ENCODE data around the gene PSMB9. TPM values are rescaled to one million over a fixed set of nuclear protein-coding genes. Genes with fewer than 3 reads are reported as not detected.

PSMB9 gene
- polyA plus RNA-seq, 1 donor from 2014 or later: not detected

GRCh38 chr6:32843979-32844838, 9.8 kb upstream of the PSMB9 start, which contains the start of gene PSMB8:
Gene PSMB8 (minus strand): TSS chr6:32844047. CDS start chr6:32843996, 51 bp downstream.
- Histone ChIP-seq H3K9me2 (ENCODE audit: insufficient read depth, low read length) (no peaks in the 10 kb centered on the region), H3K79me2 (replicated peaks; ENCODE audit: insufficient read depth, low read length) (no peaks in the 10 kb centered on the region), H3F3A (ENCODE audit: insufficient read depth, low read length, poor library complexity, severe bottlenecking) (no peaks in the 10 kb centered on the region), H3K4me2 (ENCODE audit: low read length) (peak within 1 kb of the TSS; percentile 48), H3K4me3 (ENCODE audit: low read length) (peak within 1 kb of the TSS; percentile 68), H3K9ac (ENCODE audit: low read length) (peak within 1 kb of the TSS; percentile 46), H3K27ac (ENCODE audit: low read length) (no peak within 1 kb of the TSS), H3K36me3 (ENCODE audit: insufficient read depth, low read length) (no peaks in the 10 kb centered on the region), H2AFZ (ENCODE audit: low read depth, low read length) (peak within 1 kb of the TSS; percentile 21), H4K20me1 (ENCODE audit: insufficient read depth) (no peaks in the 10 kb centered on the region), H3K9me3 (ENCODE audit: low read length) (no peaks in the 10 kb centered on the region), H3K27me3 (ENCODE audit: insufficient read depth, low read depth, low read length) (peaks cover 42% of the 10 kb centered on the region)
- TF ChIP-seq SMC3 (conservative IDR thresholded peaks at IDR 0.05; ENCODE audit: poor library complexity) (peak; percentile 31), EZH2 (IDR thresholded peaks at IDR 0.05; ENCODE audit: borderline replicate concordance, insufficient read depth, low read length, poor library complexity, severe bottlenecking) (no peak), TAF1 (IDR thresholded peaks at IDR 0.05; ENCODE audit: low read depth) (no peak), POLR2AphosphoS5 (IDR thresholded peaks at IDR 0.05) (no peak), MXI1 (conservative IDR thresholded peaks at IDR 0.05; ENCODE audit: poor library complexity, severe bottlenecking) (no peak), EP300 (conservative IDR thresholded peaks at IDR 0.05; ENCODE audit: poor library complexity, severe bottlenecking) (no peak), REST (IDR thresholded peaks at IDR 0.05; ENCODE audit: borderline replicate concordance) (no peak), RAD21 (conservative IDR thresholded peaks at IDR 0.05) (no peak), CTCF (IDR thresholded peaks at IDR 0.05; ENCODE audit: poor library complexity, severe bottlenecking) (peak; percentile 63)

GRCh38 chr6:32844839-32845383, 9.1 kb upstream of the PSMB9 start:
- Histone ChIP-seq H3K9me3 (ENCODE audit: low read length) (no peaks in the 10 kb centered on the region), H3K9ac (ENCODE audit: low read length) (peak overlapping the region; percentile 46), H3K36me3 (ENCODE audit: insufficient read depth, low read length) (no peaks in the 10 kb centered on the region), H4K20me1 (ENCODE audit: insufficient read depth) (no peaks in the 10 kb centered on the region), H3K79me2 (replicated peaks; ENCODE audit: insufficient read depth, low read length) (no peaks in the 10 kb centered on the region), H3K27me3 (ENCODE audit: insufficient read depth, low read depth, low read length) (peaks cover 42% of the 10 kb centered on the region), H3K4me2 (ENCODE audit: low read length) (peak overlapping the region; percentile 48), H3K4me3 (ENCODE audit: low read length) (peak overlapping the region; percentile 68), H3F3A (ENCODE audit: insufficient read depth, low read length, poor library complexity, severe bottlenecking) (no peaks in the 10 kb centered on the region), H2AFZ (ENCODE audit: low read depth, low read length) (peak overlapping the region; percentile 21), H3K27ac (ENCODE audit: low read length) (no peak overlapping the region), H3K9me2 (ENCODE audit: insufficient read depth, low read length) (no peaks in the 10 kb centered on the region)
- TF ChIP-seq MXI1 (conservative IDR thresholded peaks at IDR 0.05; ENCODE audit: poor library complexity, severe bottlenecking) (no peak), SMC3 (conservative IDR thresholded peaks at IDR 0.05; ENCODE audit: poor library complexity) (no peak), REST (IDR thresholded peaks at IDR 0.05; ENCODE audit: borderline replicate concordance) (no peak), TAF1 (IDR thresholded peaks at IDR 0.05; ENCODE audit: low read depth) (no peak), EP300 (conservative IDR thresholded peaks at IDR 0.05; ENCODE audit: poor library complexity, severe bottlenecking) (no peak), RAD21 (conservative IDR thresholded peaks at IDR 0.05) (no peak), POLR2AphosphoS5 (IDR thresholded peaks at IDR 0.05) (no peak), CTCF (IDR thresholded peaks at IDR 0.05; ENCODE audit: poor library complexity, severe bottlenecking) (no peak), EZH2 (IDR thresholded peaks at IDR 0.05; ENCODE audit: borderline replicate concordance, insufficient read depth, low read length, poor library complexity, severe bottlenecking) (no peak)

Data from neural cell (in vitro differentiated cells).